ENCODE data around the gene CHST6.

The CHST6 gene

GRCh38 chr16:75458439-75458838, 36.8 kb downstream of the CHST6 start:
- H3K4me2 ChIP-seq (ENCODE audit: insufficient read depth, low read length): no peak overlapping the region
- no peak overlapping the region for H3K9ac ChIP-seq (ENCODE audit: low read depth, low read length)
- TF ChIP-seq EZH2 (IDR thresholded peaks at IDR 0.05; ENCODE audit: borderline replicate concordance, low read depth, low read length, severe bottlenecking) (no peak), CTCF (IDR thresholded peaks at IDR 0.05; ENCODE audit: borderline replicate concordance, extremely low read depth, low read length, poor library complexity, severe bottlenecking) (no peak)
- peaks cover 6% of the 10 kb centered on the region; the same call in 1 of the 2 replicates for H3K36me3 ChIP-seq (ENCODE audit: insufficient read depth, low read length)
- no peak overlapping the region for H3K4me3 ChIP-seq (ENCODE audit: low read depth in 1 of 2, low read length in 2 of 2)
- no peak overlapping the region for H2AFZ ChIP-seq (ENCODE audit: low read depth, low read length)
- H3K27me3 ChIP-seq (ENCODE audit: insufficient read depth, low read length, poor library complexity): no peaks in the 10 kb centered on the region
- H3K4me1 ChIP-seq (ENCODE audit: insufficient read depth, low read length): peaks cover 23% of the 10 kb centered on the region
- H3K79me2 ChIP-seq (ENCODE audit: insufficient read depth, low read length): peaks cover 97% of the 10 kb centered on the region
- ATAC-seq (ENCODE audit: insufficient read depth, low read depth): no peak
- no peaks in the 10 kb centered on the region for H3K9me3 ChIP-seq (ENCODE audit: insufficient read depth, low read length, severe bottlenecking)
- H4K20me1 ChIP-seq (ENCODE audit: insufficient read depth, low read length): peaks cover 77% of the 10 kb centered on the region
- no peak for DNase-seq
- no peak overlapping the region for H3K27ac ChIP-seq (ENCODE audit: low read length)

- no peak for TF ChIP-seq CTCF (IDR thresholded peaks at IDR 0.05; ENCODE audit: borderline replicate concordance, extremely low read depth, low read length, poor library complexity, severe bottlenecking)
- TF ChIP-seq EZH2 (IDR thresholded peaks at IDR 0.05; ENCODE audit: borderline replicate concordance, low read depth, low read length, severe bottlenecking): no peak
- Histone ChIP-seq H3K4me3 (ENCODE audit: low read depth in 1 of 2, low read length in 2 of 2) (no peak overlapping the region), H3K9ac (ENCODE audit: low read depth, low read length) (no peak overlapping the region), H3K9me3 (ENCODE audit: insufficient read depth, low read length, severe bottlenecking) (no peaks in the 10 kb centered on the region), H3K27me3 (ENCODE audit: insufficient read depth, low read length, poor library complexity) (no peaks in the 10 kb centered on the region), H3K4me1 (ENCODE audit: insufficient read depth, low read length) (peaks cover 19% of the 10 kb centered on the region), H3K4me2 (ENCODE audit: insufficient read depth, low read length) (no peak overlapping the region), H3K27ac (ENCODE audit: low read length) (no peak overlapping the region), H3K36me3 (ENCODE audit: insufficient read depth, low read length) (peaks cover 6% of the 10 kb centered on the region; the same call in 1 of the 2 replicates), H2AFZ (ENCODE audit: low read depth, low read length) (no peak overlapping the region), H4K20me1 (ENCODE audit: insufficient read depth, low read length) (peaks cover 76% of the 10 kb centered on the region), H3K79me2 (ENCODE audit: insufficient read depth, low read length) (peaks cover 97% of the 10 kb centered on the region)
- DNase-seq (no peak), ATAC-seq (ENCODE audit: insufficient read depth, low read depth) (no peak)
These were observed 37.2 kb downstream of the CHST6 start for GRCh38 chr16:75458029-75458428.

- peaks cover 97% of the 10 kb centered on the region for H3K79me2 ChIP-seq (ENCODE audit: insufficient read depth, low read length)
- H3K9me3 ChIP-seq (ENCODE audit: insufficient read depth, low read length, severe bottlenecking): no peaks in the 10 kb centered on the region
- H3K27me3 ChIP-seq (ENCODE audit: insufficient read depth, low read length, poor library complexity): no peaks in the 10 kb centered on the region
- ATAC-seq (ENCODE audit: insufficient read depth, low read depth) (no peak), DNase-seq (no peak)
- H3K36me3 ChIP-seq (ENCODE audit: insufficient read depth, low read length): peaks cover 6% of the 10 kb centered on the region; the same call in 1 of the 2 replicates
- peaks cover 14% of the 10 kb centered on the region for H3K4me1 ChIP-seq (ENCODE audit: insufficient read depth, low read length)
- no peak overlapping the region for H3K4me3 ChIP-seq (ENCODE audit: low read depth in 1 of 2, low read length in 2 of 2)
- H3K27ac ChIP-seq (ENCODE audit: low read length): no peak overlapping the region
- no peak overlapping the region for H3K4me2 ChIP-seq (ENCODE audit: insufficient read depth, low read length)
- no peak for TF ChIP-seq EZH2 (IDR thresholded peaks at IDR 0.05; ENCODE audit: borderline replicate concordance, low read depth, low read length, severe bottlenecking)
- TF ChIP-seq CTCF (IDR thresholded peaks at IDR 0.05; ENCODE audit: borderline replicate concordance, extremely low read depth, low read length, poor library complexity, severe bottlenecking): no peak
- no peak overlapping the region for H2AFZ ChIP-seq (ENCODE audit: low read depth, low read length)
- peaks cover 80% of the 10 kb centered on the region for H4K20me1 ChIP-seq (ENCODE audit: insufficient read depth, low read length)
- H3K9ac ChIP-seq (ENCODE audit: low read depth, low read length): no peak overlapping the region
These were observed 37.7 kb downstream of the CHST6 start for GRCh38 chr16:75457485-75458021.

Measured in DND-41 (cell line).